Fibroblast of mammary gland (primary cell): Measurements from ENCODE around the gene ANOS1.

Source experiments
- DNase-seq: peaks from one replicate; pipeline ENCODE4 v3.0.0-alpha.2; 2010; ENCODE audit warnings: low read depth
- H3K4me3 ChIP-seq: 2 replicates; pipeline ENCODE4 v1.5.1; 2011; ENCODE audit warnings: low read depth, mild to moderate bottlenecking, low read length, moderate library complexity; ENCODE audit not compliant: control insufficient read depth
- CTCF ChIP-seq: conservative IDR thresholded peaks from 2 replicates; pipeline ENCODE4 v1.5.1; 2011; ENCODE audit warnings: low read depth, low read length, inconsistent platforms; ENCODE audit not compliant: control insufficient read depth, insufficient read depth

ANOS1 gene

GRCh38 chrX:8749697-8750096, 17.8 kb upstream of the ANOS1 start:
- no peak overlapping the region for H3K4me3 ChIP-seq
- TF ChIP-seq CTCF: no peak
- no peak for DNase-seq

- no peak overlapping the region for H3K4me3 ChIP-seq
- TF ChIP-seq CTCF: peak; percentile 71
- DNase-seq: peak; percentile 56
These were observed 16.9 kb upstream of the ANOS1 start for GRCh38 chrX:8748855-8749254.

GRCh38 chrX:8743126-8743732, 11.3 kb upstream of the ANOS1 start:
- peak; percentile 75 for TF ChIP-seq CTCF
- H3K4me3 ChIP-seq: no peak overlapping the region
- DNase-seq: peak; percentile 43

GRCh38 chrX:8741981-8742380, 10.0 kb upstream of the ANOS1 start:
- H3K4me3 ChIP-seq: no peak overlapping the region
- TF ChIP-seq CTCF: no peak
- DNase-seq: no peak

GRCh38 chrX:8738588-8739189, 6.8 kb upstream of the ANOS1 start:
- H3K4me3 ChIP-seq: no peak overlapping the region
- peak; percentile 45 for DNase-seq
- TF ChIP-seq CTCF: peak; percentile 59

- H3K4me3 ChIP-seq: no peak overlapping the region
- DNase-seq: no peak
- no peak for TF ChIP-seq CTCF
These were observed 5.9 kb upstream of the ANOS1 start for GRCh38 chrX:8737883-8738282.
